NT2/D1 (cell line): Measurements from ENCODE around the gene LRMDA.

Experiments
- DNase-seq: peaks from one replicate; pipeline ENCODE4 v3.0.0-alpha.2; 2011; ENCODE audit warnings: low read depth, low spot score
- H3K27me3 ChIP-seq: 2 replicates; pipeline ENCODE4 v1.6.0; 2011; ENCODE audit warnings: mild to moderate bottlenecking; ENCODE audit not compliant: insufficient read length, insufficient read depth
- H3K36me3 ChIP-seq: 2 replicates; pipeline ENCODE4 v1.6.1; 2011; ENCODE audit warnings: mild to moderate bottlenecking, low read length, mixed read lengths; ENCODE audit not compliant: insufficient read depth, insufficient read length
- H3K4me1 ChIP-seq: 2 replicates; pipeline ENCODE4 v1.5.1; 2011; ENCODE audit not compliant: insufficient read depth, insufficient read length
- H3K4me3 ChIP-seq: 2 replicates; pipeline ENCODE4 v1.5.1; 2011; ENCODE audit warnings: low read depth; ENCODE audit not compliant: insufficient read length
- H3K9ac ChIP-seq: 2 replicates; pipeline ENCODE4 v1.6.0; 2011; ENCODE audit warnings: low read depth; ENCODE audit not compliant: insufficient read length
- H3K9me3 ChIP-seq: 2 replicates; pipeline ENCODE4 v1.5.1; 2011; ENCODE audit warnings: mild to moderate bottlenecking, low read length; ENCODE audit not compliant: insufficient read depth
- SUZ12 ChIP-seq: IDR thresholded peaks from 2 replicates; pipeline ENCODE4 v1.6.1; 2011; ENCODE audit not compliant: insufficient read length, insufficient read depth; ENCODE audit errors: extremely low read depth
- YY1 ChIP-seq: IDR thresholded peaks from 2 replicates; pipeline ENCODE4 v1.6.1; 2011; ENCODE audit not compliant: insufficient read length, insufficient read depth
- ZNF274 ChIP-seq: IDR thresholded peaks from 2 replicates; pipeline ENCODE4 v1.6.1; 2011; ENCODE audit warnings: mild to moderate bottlenecking, low read depth, low read length

The LRMDA gene

GRCh38 chr10:75623310-75624093 is 192.1 kb downstream of the LRMDA start:
- Histone ChIP-seq H3K4me1 (no peaks in the 10 kb centered on the region), H3K9ac (no peak overlapping the region), H3K4me3 (no peak overlapping the region), H3K36me3 (no peaks in the 10 kb centered on the region), H3K27me3 (no peaks in the 10 kb centered on the region), H3K9me3 (no peaks in the 10 kb centered on the region)
- DNase-seq = no peak
- TF ChIP-seq YY1 = no peak
- TF ChIP-seq ZNF274 = no peak
- TF ChIP-seq SUZ12 = no peak

- H3K9ac ChIP-seq = no peak overlapping the region
- no peak for TF ChIP-seq ZNF274
- no peak for TF ChIP-seq YY1
- TF ChIP-seq SUZ12 = no peak
- no peaks in the 10 kb centered on the region for H3K36me3 ChIP-seq
- H3K4me1 ChIP-seq = no peaks in the 10 kb centered on the region
- H3K9me3 ChIP-seq = no peaks in the 10 kb centered on the region
- H3K27me3 ChIP-seq = no peaks in the 10 kb centered on the region
- DNase-seq = no peak
- H3K4me3 ChIP-seq = no peak overlapping the region
Observed at GRCh38 chr10:75624638-75625037, 193.2 kb downstream of the LRMDA start.

- no peak overlapping the region for H3K4me3 ChIP-seq
- no peak for DNase-seq
- H3K9me3 ChIP-seq = no peaks in the 10 kb centered on the region
- no peaks in the 10 kb centered on the region for H3K4me1 ChIP-seq
- no peaks in the 10 kb centered on the region for H3K36me3 ChIP-seq
- no peaks in the 10 kb centered on the region for H3K27me3 ChIP-seq
- TF ChIP-seq ZNF274 = no peak
- no peak for TF ChIP-seq YY1
- TF ChIP-seq SUZ12 = no peak
- no peak overlapping the region for H3K9ac ChIP-seq
Observed at GRCh38 chr10:75630746-75631145, 199.3 kb downstream of the LRMDA start.

- H3K9me3 ChIP-seq = no peaks in the 10 kb centered on the region
- TF ChIP-seq SUZ12 (no peak), YY1 (no peak), ZNF274 (no peak)
- no peak overlapping the region for H3K9ac ChIP-seq
- H3K36me3 ChIP-seq = no peaks in the 10 kb centered on the region
- H3K4me3 ChIP-seq = no peak overlapping the region
- no peaks in the 10 kb centered on the region for H3K4me1 ChIP-seq
- DNase-seq = no peak
- no peaks in the 10 kb centered on the region for H3K27me3 ChIP-seq
Observed at GRCh38 chr10:75632805-75633462, 201.5 kb downstream of the LRMDA start.

GRCh38 chr10:75633568-75633967 is 202.1 kb downstream of the LRMDA start:
- TF ChIP-seq SUZ12 (no peak), YY1 (no peak), ZNF274 (no peak)
- no peak overlapping the region for H3K9ac ChIP-seq
- no peak overlapping the region for H3K4me3 ChIP-seq
- H3K27me3 ChIP-seq = no peaks in the 10 kb centered on the region
- no peak for DNase-seq
- no peaks in the 10 kb centered on the region for H3K9me3 ChIP-seq
- no peaks in the 10 kb centered on the region for H3K36me3 ChIP-seq
- H3K4me1 ChIP-seq = no peaks in the 10 kb centered on the region

GRCh38 chr10:75634947-75635346 is 203.5 kb downstream of the LRMDA start:
- no peak overlapping the region for H3K4me3 ChIP-seq
- no peak for DNase-seq
- H3K4me1 ChIP-seq = no peaks in the 10 kb centered on the region
- TF ChIP-seq ZNF274 (no peak), YY1 (no peak), SUZ12 (no peak)
- H3K27me3 ChIP-seq = peaks cover 4% of the 10 kb centered on the region
- H3K36me3 ChIP-seq = no peaks in the 10 kb centered on the region
- no peaks in the 10 kb centered on the region for H3K9me3 ChIP-seq
- H3K9ac ChIP-seq = no peak overlapping the region

- no peak overlapping the region for H3K4me3 ChIP-seq
- no peak for TF ChIP-seq SUZ12
- no peak for TF ChIP-seq ZNF274
- no peak for TF ChIP-seq YY1
Observed at GRCh38 chr10:75638752-75639151, 207.3 kb downstream of the LRMDA start.

GRCh38 chr10:75639736-75640135 is 208.3 kb downstream of the LRMDA start:
- H3K4me3 ChIP-seq = no peak overlapping the region
- DNase-seq = no peak
- TF ChIP-seq YY1 (no peak), ZNF274 (no peak), SUZ12 (no peak)
- H3K9ac ChIP-seq = no peak overlapping the region
- H3K4me1 ChIP-seq = no peaks in the 10 kb centered on the region
- no peaks in the 10 kb centered on the region for H3K36me3 ChIP-seq
- H3K9me3 ChIP-seq = no peaks in the 10 kb centered on the region
- peaks cover 4% of the 10 kb centered on the region for H3K27me3 ChIP-seq

More at GRCh38 chr10:75638752-75639151, 207.3 kb downstream of the LRMDA start:
- no peaks in the 10 kb centered on the region for H3K4me1 ChIP-seq
- DNase-seq = no peak
- no peaks in the 10 kb centered on the region for H3K9me3 ChIP-seq
- H3K36me3 ChIP-seq = no peaks in the 10 kb centered on the region
- peaks cover 4% of the 10 kb centered on the region for H3K27me3 ChIP-seq
- no peak overlapping the region for H3K9ac ChIP-seq
